Peyer's patch (tissue), 4 donors: Measurements from ENCODE around the gene AKR7A3. TPM values are rescaled to one million over a fixed set of nuclear protein-coding genes. Genes with fewer than 3 reads are reported as not detected.
A peak's percentile ranks its signal among the peaks of the same experiment; 100 is the strongest.
"Not testable (repeated sequence)": the region's sequence is repeated elsewhere in the genome, so short reads cannot be mapped to it uniquely, and the experiment has no call there.

Source experiments
- DNase-seq, 3 donors: peaks; one replicate each; pipeline ENCODE4 v3.0.0-alpha.2; 2017 to 2019
- H3K27ac ChIP-seq, 4 donors: fragments of 200-600 bp; sonication (generic); one replicate each; pipeline ENCODE4 v1.5.1; 2016 to 2019
- H3K27me3 ChIP-seq, 2 donors: fragments of 200-600 bp; sonication (generic); one replicate each; pipeline ENCODE4 v1.5.1; 2019
- H3K36me3 ChIP-seq, 3 donors: fragments of 200-600 bp; sonication (generic); one replicate each; pipeline ENCODE4 v1.5.1; 2016 to 2019
- H3K4me1 ChIP-seq, 4 donors: fragments of 200-600 bp; sonication (generic); one replicate each; pipeline ENCODE4 v1.5.1; 2016 to 2019
- H3K4me3 ChIP-seq, 4 donors: fragments of 200-600 bp; sonication (generic); 1 replicate in 3 of 4; 2 replicates in 1 of 4; pipeline ENCODE4 v1.5.1; 2016 to 2019; ENCODE audit warnings: mild to moderate bottlenecking in 1 of 4
- H3K9me3 ChIP-seq, 4 donors: fragments of 200-600 bp; sonication (generic); one replicate each; pipeline ENCODE4 v1.5.1; 2016 to 2019; ENCODE audit warnings: mild to moderate bottlenecking in 1 of 4
- POLR2A ChIP-seq, 2 donors: fragments of 450-650 bp; IDR thresholded peaks; one replicate each; pipeline ENCODE4 v1.5.1; 2017; ENCODE audit warnings: antibody characterized with exemption in 2 of 2, mild to moderate bottlenecking in 2 of 2, moderate library complexity in 2 of 2
- total RNA-seq, 4 donors: library from RNA; depleted of rRNA; stranded (reverse); fragments of >200 nt; gene quantifications; one replicate each; pipeline ENCODE4 v1.1.0, GENCODE V29; 2016
- TF ChIP-seq, protein P1 (sequence below), 6 experiments: fragments of 450-650 bp in 4 of 6; fragments of 200-600 bp in 2 of 6; sonication (generic) in 1 of 6; IDR thresholded peaks; one replicate each; pipeline ENCODE4 v1.5.1; 2017 to 2019; ENCODE audit warnings: antibody characterized with exemption in 6 of 6, mild to moderate bottlenecking in 3 of 6, moderate library complexity in 1 of 6

Gene AKR7A3
- total RNA-seq, result 100 to 1,000 TPM in 3 of 4 donors, 10 to 100 TPM in 1; 60.2 to 574 (median 416) TPM

- H3K27me3 ChIP-seq, H3K4me1 ChIP-seq: not testable (repeated sequence)
- TF ChIP-seq POLR2A (IDR thresholded peaks at IDR 0.05), result peak; percentile 75 to 84
- TF ChIP-seq, protein P1, sequence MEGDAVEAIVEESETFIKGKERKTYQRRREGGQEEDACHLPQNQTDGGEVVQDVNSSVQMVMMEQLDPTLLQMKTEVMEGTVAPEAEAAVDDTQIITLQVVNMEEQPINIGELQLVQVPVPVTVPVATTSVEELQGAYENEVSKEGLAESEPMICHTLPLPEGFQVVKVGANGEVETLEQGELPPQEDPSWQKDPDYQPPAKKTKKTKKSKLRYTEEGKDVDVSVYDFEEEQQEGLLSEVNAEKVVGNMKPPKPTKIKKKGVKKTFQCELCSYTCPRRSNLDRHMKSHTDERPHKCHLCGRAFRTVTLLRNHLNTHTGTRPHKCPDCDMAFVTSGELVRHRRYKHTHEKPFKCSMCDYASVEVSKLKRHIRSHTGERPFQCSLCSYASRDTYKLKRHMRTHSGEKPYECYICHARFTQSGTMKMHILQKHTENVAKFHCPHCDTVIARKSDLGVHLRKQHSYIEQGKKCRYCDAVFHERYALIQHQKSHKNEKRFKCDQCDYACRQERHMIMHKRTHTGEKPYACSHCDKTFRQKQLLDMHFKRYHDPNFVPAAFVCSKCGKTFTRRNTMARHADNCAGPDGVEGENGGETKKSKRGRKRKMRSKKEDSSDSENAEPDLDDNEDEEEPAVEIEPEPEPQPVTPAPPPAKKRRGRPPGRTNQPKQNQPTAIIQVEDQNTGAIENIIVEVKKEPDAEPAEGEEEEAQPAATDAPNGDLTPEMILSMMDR (IDR thresholded peaks at IDR 0.05), result peak in 1 of 6 experiments; percentile 4
Observed at GRCh38 chr1:19288324-19289241, at the start of gene AKR7A3. Gene AKR7A3, minus strand, starts transcription at chr1:19288770. Its CDS starts 61 bp downstream, at chr1:19288709.

DNA sequence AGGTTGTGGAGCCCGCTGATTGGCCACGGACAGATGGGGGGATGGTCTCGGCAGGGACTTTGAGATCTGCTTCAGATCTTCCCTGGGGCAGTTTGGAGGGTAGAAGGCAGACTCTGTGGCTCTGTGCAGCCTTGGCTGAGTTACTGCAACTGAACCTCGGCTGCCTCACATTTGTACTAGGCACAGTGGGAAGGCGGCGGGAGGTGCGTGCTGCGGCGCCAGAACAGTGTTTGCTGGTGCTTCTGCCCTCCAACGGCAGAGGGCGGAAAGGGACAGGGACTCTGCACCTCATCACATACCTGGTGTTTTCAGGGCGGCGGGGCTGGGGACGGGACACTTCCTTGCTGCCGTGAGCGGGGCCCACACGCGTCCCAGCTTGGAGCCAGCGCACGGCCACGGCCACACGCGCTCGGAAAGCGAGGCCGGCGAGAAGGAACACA is 49.8 kb upstream of the AKR7A3 start:
- Histone ChIP-seq H3K4me1 (no peaks in the 10 kb centered on the region), H3K9me3 (no peaks in the 10 kb centered on the region), H3K27me3 (no peaks in the 10 kb centered on the region), H3K27ac (no peak overlapping the region), H3K4me3 (no peak overlapping the region), H3K36me3 (peaks cover 0 to 49% (median 0%) of the 10 kb centered on the region in 3 donors)
- peak in 2 of 3 donors; percentile 71 to 75 for DNase-seq
- TF ChIP-seq, protein P1 (IDR thresholded peaks at IDR 0.05), result peak in 3 of 6 experiments; percentile 55 to 58 (median 55)
- TF ChIP-seq POLR2A (IDR thresholded peaks at IDR 0.05), result no peak

More at GRCh38 chr1:19288324-19289241, at the start of gene AKR7A3:
- Histone ChIP-seq H3K4me3 (peak within 1 kb of the TSS; percentile 26 to 69 (median 46)), H3K36me3 (peaks cover 0 to 15% (median 0%) of the 10 kb centered on the region in 3 donors), H3K27ac (peak within 1 kb of the TSS in 3 of 4 donors; percentile 68 to 87 (median 83))
- DNase-seq, result peak; percentile 23 to 91 (median 89)
- H3K9me3 ChIP-seq, result not testable (repeated sequence)

DNA sequence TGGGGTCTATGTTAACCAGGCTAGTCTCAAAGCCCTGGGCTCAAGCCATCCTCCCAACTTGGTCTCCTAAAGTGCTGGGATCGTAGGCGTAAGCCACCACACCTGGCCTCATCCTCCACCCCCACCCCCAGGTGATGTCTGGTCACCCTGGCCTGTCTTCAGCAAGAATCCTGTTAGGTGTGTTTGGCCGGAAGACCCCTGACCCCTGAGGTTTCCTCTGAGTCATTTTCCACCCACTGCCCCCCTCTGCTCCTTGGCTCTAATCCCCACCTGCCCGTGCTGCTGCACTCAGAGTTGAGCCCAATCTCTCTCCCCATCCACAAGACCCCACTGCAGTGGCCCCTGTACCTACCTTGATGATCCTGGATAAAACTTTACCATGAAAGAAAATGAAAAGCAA is 48.7 kb upstream of the AKR7A3 start:
- Histone ChIP-seq H3K9me3 (no peaks in the 10 kb centered on the region), H3K4me1 (no peaks in the 10 kb centered on the region), H3K27ac (no peak overlapping the region), H3K36me3 (peaks cover 0 to 45% (median 0%) of the 10 kb centered on the region in 3 donors), H3K4me3 (no peak overlapping the region), H3K27me3 (no peaks in the 10 kb centered on the region)
- DNase-seq, result no peak
- no peak for TF ChIP-seq POLR2A (IDR thresholded peaks at IDR 0.05)
- TF ChIP-seq, protein P1 (IDR thresholded peaks at IDR 0.05), result no peak

DNA sequence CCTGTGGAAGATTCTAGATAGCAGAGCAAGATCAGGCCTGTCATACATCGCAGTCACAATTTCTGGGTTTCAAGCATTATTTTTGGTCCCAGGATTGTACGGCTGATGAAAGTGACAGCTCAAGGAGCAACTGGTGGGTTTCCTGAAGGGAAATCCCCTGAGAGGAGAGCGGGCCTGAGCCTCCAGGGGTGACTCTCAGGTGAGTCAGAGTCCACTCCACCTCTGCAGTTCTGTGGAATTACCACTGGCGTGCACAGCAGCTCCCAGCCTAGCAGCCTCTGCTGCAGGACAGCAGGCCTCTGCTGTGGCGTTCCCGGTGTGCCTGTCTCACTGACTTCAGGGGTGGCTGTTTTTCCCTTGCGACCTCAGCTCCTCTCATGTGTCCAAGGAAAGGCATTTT is 48.0 kb upstream of the AKR7A3 start:
- no peak overlapping the region for H3K27ac ChIP-seq
- no peaks in the 10 kb centered on the region for H3K27me3 ChIP-seq
- no peak for DNase-seq
- peaks cover 0 to 45% (median 0%) of the 10 kb centered on the region in 3 donors for H3K36me3 ChIP-seq
- H3K9me3 ChIP-seq, result no peaks in the 10 kb centered on the region
- no peak overlapping the region for H3K4me3 ChIP-seq
- no peaks in the 10 kb centered on the region for H3K4me1 ChIP-seq
- no peak for TF ChIP-seq POLR2A (IDR thresholded peaks at IDR 0.05)
- TF ChIP-seq, protein P1 (IDR thresholded peaks at IDR 0.05), result no peak

DNA sequence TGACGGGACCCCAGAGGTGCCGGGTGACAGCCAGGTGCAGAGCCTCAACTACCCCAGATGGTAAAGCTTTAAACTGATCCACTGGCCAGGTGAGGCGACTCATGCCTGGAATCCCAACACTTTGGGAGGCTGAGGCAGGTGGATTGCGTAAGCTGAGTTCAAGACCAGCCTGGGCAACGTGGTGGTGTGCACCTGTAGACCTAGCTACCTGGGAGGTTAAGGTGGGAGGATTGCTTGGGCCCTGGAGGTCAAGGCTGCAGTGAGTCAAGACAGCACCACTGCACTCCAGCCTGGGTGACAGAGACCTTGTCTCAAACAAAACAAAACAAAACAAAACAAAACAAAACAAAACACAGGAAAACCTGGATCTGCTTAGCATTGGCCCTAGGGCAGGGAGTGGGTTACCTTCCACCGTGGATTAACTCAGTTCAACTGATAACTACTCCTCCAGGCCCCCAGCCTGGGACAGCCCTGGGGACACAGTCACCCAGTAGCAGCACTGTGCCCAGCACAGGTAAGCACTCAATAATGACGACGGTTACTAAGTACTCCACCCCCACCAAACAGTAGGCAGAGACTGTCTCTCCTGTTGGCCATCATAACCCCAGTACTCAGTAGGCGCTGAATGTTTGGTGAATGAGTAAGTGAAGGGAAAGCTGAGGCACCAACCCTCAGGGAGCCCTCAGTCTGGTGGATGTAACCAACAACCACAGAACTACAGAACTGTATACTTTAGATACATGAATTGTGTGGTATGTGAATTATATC is 45.2 kb upstream of the AKR7A3 start:
- no peak overlapping the region for H3K27ac ChIP-seq
- H3K36me3 ChIP-seq, result peaks cover 0 to 30% (median 0%) of the 10 kb centered on the region in 3 donors
- DNase-seq, result no peak
- no peaks in the 10 kb centered on the region for H3K27me3 ChIP-seq
- TF ChIP-seq POLR2A (IDR thresholded peaks at IDR 0.05), result no peak
- TF ChIP-seq, protein P1 (IDR thresholded peaks at IDR 0.05), result no peak
- no peaks in the 10 kb centered on the region for H3K9me3 ChIP-seq
- H3K4me1 ChIP-seq, result no peaks in the 10 kb centered on the region
- no peak overlapping the region for H3K4me3 ChIP-seq
